Measurements from ENCODE around the gene GNG13. TPM values are rescaled to one million over a fixed set of nuclear protein-coding genes. Genes with fewer than 3 reads are reported as not detected.

Gene GNG13
- total RNA-seq, 1 experiment from 2014 or later: not detected

DNA sequence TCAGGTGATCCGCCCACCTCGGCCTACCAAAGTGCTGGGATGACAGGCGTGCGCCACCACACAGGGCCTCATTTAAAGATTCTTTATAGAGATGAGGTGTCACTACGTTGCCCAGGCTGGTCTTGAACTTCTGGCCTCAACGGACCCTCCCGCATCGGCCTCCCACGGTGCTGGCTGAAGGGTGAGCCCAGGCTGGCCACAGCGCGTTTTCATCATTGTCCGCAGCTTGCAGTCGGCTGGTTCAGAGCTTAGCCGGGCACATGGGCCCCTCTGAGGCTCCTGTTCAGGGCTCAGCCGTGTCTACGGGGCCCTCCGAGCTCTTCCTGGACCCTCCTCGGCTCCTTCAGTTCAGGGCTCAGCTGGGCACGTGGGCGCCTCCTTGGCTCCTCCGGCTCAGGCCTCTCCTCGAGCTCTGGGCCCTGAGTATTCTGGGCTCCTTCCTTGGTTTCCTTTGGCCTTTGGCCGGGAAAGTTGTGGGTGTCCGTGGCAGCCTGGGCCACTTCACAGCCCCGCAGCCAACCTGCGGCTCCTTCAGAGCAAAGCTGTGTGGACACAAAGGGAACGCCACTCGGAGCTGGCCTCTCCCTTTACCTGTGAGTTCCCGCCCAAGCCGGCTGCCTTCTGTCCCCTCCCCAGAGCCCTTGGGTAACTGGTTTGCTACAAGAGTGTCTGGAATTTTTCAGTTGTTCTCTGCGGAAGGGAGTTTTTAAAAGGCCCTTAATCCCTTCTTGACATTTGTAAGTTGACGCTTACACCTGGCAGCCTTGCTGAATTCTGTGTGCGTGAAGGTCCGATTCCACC, 41.2 kb downstream of the GNG13 start:
- Histone ChIP-seq H3K14ac (ENCODE audit: insufficient read depth, low read length) (no peak overlapping the region), H3K4ac (ENCODE audit: low read depth, low read length) (no peak overlapping the region), H3K4me1 (ENCODE audit: insufficient read depth, low read length) (no peaks in the 10 kb centered on the region), H3K18ac (ENCODE audit: insufficient read length, low read depth, low read length) (no peak overlapping the region), H4K20me1 (ENCODE audit: control insufficient read depth, insufficient read depth, insufficient read length) (no peaks in the 10 kb centered on the region), H3K9me3 (ENCODE audit: control insufficient read depth, low read depth, low read length) (no peaks in the 10 kb centered on the region), H2BK20ac (ENCODE audit: low read depth, low read length, poor library complexity, severe bottlenecking) (no peak overlapping the region), H4K5ac (ENCODE audit: insufficient read length, low read depth, low read length) (no peak overlapping the region), H3K23ac (ENCODE audit: insufficient read length, low read depth, low read length) (no peak overlapping the region), H4K91ac (ENCODE audit: insufficient read length, low read depth, low read length) (no peak overlapping the region), H3K56ac (ENCODE audit: insufficient read length, low read depth, low read length) (no peak overlapping the region), H3K27me3 (ENCODE audit: insufficient read depth, low read length) (no peaks in the 10 kb centered on the region), H2BK120ac (ENCODE audit: low read depth, low read length, poor library complexity, severe bottlenecking) (no peak overlapping the region), H3K79me2 (ENCODE audit: insufficient read depth, low read length) (no peaks in the 10 kb centered on the region), H2BK12ac (ENCODE audit: insufficient read length, low read depth, low read length) (no peak overlapping the region), H2AK5ac (ENCODE audit: insufficient read length, low read length) (no peak overlapping the region), H3K27ac (ENCODE audit: insufficient read length, low read depth, low read length) (no peak overlapping the region), H3K4me2 (ENCODE audit: insufficient read depth, insufficient read length, low read length) (no peak overlapping the region), H2AFZ (ENCODE audit: low read length) (no peak overlapping the region), H3T11ph (ENCODE audit: low read length) (no peak overlapping the region), H2BK15ac (ENCODE audit: low read depth, low read length) (no peak overlapping the region), H3K23me2 (ENCODE audit: insufficient read length, low read depth, low read length, poor library complexity, severe bottlenecking) (no peaks in the 10 kb centered on the region), H3K79me1 (ENCODE audit: insufficient read depth, low read depth, low read length, poor library complexity, severe bottlenecking) (no peaks in the 10 kb centered on the region), H4K8ac (replicated peaks; ENCODE audit: insufficient read length, low read depth, low read length) (no peak overlapping the region), H2BK5ac (ENCODE audit: insufficient read length, low read length) (no peak overlapping the region), H3K9ac (ENCODE audit: extremely low read depth, insufficient read length, low read length) (no peak overlapping the region)
- Mint-ChIP-seq H3K27me3 (ENCODE audit: low read depth) (peaks cover 26% of the 10 kb centered on the region), H3K36me3 (ENCODE audit: insufficient read depth in 1 of 3, low read depth in 3 of 3) (no peaks in the 10 kb centered on the region), H3K27ac (peak overlapping the region in 1 of 3 experiments; percentile 21; a peak in 1 of 7 replicates), H3K4me3 (no peak overlapping the region; a peak in 1 of 5 replicates), H3K9me3 (no peaks in the 10 kb centered on the region; a peak in 1 of 5 replicates), H3K4me1 (peaks cover 5 to 10% of the 10 kb centered on the region in 2 experiments)
- no CpG with 5 or more reads among the region's 34 CpGs for WGBS (ENCODE audit: extremely low coverage, insufficient read length, low lambda C conversion rate)
- TF ChIP-seq, protein P1, sequence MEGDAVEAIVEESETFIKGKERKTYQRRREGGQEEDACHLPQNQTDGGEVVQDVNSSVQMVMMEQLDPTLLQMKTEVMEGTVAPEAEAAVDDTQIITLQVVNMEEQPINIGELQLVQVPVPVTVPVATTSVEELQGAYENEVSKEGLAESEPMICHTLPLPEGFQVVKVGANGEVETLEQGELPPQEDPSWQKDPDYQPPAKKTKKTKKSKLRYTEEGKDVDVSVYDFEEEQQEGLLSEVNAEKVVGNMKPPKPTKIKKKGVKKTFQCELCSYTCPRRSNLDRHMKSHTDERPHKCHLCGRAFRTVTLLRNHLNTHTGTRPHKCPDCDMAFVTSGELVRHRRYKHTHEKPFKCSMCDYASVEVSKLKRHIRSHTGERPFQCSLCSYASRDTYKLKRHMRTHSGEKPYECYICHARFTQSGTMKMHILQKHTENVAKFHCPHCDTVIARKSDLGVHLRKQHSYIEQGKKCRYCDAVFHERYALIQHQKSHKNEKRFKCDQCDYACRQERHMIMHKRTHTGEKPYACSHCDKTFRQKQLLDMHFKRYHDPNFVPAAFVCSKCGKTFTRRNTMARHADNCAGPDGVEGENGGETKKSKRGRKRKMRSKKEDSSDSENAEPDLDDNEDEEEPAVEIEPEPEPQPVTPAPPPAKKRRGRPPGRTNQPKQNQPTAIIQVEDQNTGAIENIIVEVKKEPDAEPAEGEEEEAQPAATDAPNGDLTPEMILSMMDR (conservative IDR thresholded peaks at IDR 0.05): no peak
- DNase-seq: no peak
